HG02870 (cell line): ENCODE measurements around the gene ACTR8.
"Not testable (repeated sequence)": the region's sequence is repeated elsewhere in the genome, so short reads cannot be mapped to it uniquely, and the experiment has no call there.

ENCODE experiments used
- ATAC-seq: cut with Tn5 transposase; IDR thresholded peaks from one replicate; pipeline ENCODE4 v1.9.1; 2021; ENCODE audit warnings: mild to moderate bottlenecking, moderate library complexity; ENCODE audit not compliant: unreplicated experiment

The ACTR8 gene

DNA sequence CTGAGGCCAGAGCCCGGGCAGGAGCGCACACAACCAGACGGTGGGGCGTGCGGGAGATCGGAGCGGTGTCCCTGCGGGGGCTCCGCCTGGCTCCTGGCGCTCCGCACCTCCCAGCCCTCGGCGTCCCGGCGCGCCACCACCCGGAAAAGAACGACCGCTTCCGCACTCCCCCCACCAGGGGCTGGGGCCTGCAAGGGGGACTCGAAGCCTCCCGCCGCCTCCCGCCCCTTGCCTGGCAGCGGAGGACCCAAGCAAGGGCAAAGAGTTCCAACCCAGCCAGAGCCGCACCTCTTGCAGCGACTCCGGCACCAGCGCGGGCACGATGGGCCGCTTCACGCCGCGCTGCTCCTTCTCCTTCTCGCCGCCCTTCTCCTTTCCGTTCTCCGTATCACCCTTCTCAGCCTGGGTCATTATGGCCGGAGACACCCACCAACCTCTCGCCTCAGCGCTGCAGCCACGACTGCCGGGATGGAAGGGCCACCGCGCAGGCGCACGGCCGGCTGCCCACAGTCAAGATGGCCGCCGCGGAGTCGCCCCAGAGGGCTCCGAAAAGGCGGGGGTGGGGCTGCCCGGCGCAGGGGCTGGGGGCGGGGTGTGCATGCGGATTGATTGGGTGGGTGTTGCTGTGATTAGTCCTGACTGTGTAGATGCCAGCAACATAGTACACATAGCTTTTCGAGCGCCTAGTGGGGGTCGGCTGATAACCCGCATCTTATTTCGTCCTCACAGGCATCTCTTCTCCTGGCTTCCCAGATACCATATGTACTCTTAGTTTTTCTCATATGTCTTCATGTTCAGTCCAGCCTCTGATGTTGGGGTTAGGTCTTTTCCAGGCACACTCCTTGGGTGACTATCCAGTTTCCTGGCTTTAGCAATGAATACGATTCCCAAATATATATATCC, at the start of gene ACTR8:
Gene ACTR8, minus strand, starts transcription at position 462 of the 903 bp plus-strand sequence. Its CDS starts 51 bp downstream, at position 411.
- peak; percentile 72 for ATAC-seq

- ATAC-seq, result not testable (repeated sequence)
These were observed 45.4 kb upstream of the ACTR8 start for GRCh38 chr3:53927208-53927872.

DNA sequence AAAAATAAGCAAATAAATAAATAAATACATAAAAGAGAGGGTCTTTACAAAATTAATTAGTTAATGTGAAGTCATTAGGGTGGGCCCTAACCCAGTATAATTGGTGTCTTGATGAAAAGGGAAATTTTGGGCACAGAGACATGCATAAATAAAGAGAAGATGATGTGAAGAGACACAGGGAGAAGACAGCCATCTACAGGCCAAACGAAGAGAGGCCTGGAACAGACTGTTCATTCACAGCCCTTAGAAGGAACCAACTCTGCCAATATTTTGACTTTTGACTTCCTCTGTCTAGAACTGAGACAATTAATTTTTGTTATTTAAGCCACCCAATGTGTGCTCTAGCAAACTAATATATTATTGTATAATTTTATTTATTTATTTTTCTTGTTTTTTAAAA, 39.3 kb upstream of the ACTR8 start:
- no peak for ATAC-seq

GRCh38 chr3:53919741-53920140, 37.8 kb upstream of the ACTR8 start:
- ATAC-seq, result no peak

GRCh38 chr3:53913401-53913800, 31.4 kb upstream of the ACTR8 start:
- ATAC-seq, result no peak

- no peak for ATAC-seq
These were observed 20.8 kb upstream of the ACTR8 start for GRCh38 chr3:53902711-53903110.

- ATAC-seq, result no peak
These were observed 20.1 kb upstream of the ACTR8 start for GRCh38 chr3:53902067-53902466.

DNA sequence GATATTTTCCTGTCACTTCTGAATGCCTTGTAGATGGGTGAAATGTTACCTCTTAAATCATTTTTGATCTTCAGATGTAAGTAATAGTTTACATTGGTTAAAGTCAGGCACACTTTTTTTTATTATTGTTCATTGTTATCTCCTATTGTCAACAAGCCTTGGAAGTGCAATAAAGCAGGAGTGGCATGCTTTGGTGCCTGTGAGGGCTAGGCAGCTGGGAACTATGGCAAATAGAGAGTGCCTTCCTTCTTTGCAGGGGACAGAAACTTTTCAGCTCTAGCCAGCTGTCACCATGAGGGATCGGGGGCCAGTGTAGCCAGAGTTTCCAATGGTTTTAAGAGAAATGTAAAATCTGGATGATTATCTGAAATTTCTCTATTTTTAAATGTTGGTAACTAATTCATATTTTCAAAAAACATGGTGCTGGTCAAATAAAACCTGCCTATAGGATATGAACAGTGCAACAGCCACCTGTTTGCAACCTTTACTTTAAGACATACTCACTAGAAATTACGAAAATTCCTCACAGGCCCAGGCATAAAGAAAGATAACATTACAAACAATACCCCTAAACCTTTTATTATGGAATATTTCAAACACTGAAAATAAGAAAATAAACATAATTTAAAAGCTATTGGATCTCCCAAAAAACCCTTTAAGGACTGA, 18.8 kb upstream of the ACTR8 start:
- no peak for ATAC-seq

DNA sequence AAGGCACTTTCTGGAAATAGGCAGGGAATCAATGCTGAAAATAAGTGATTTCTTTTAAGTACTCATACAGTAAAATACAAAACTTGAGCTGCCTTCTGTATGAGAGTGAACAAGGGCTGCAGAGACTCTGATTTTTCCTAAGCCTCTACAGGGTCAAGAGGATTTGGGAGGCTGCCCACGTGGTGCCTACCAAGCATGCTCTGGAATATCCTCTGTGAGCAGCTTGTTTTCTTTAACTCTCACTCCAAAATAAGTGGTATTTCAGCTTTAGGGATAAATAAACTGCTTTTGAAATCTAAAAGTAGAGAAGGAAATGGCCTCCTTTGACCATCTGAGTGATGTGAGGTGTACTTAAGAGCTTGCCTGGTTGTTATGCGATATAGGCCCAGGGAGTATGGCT, 17.8 kb upstream of the ACTR8 start:
- ATAC-seq, result no peak

- ATAC-seq, result no peak
These were observed 10.3 kb upstream of the ACTR8 start for GRCh38 chr3:53892286-53892637.

DNA sequence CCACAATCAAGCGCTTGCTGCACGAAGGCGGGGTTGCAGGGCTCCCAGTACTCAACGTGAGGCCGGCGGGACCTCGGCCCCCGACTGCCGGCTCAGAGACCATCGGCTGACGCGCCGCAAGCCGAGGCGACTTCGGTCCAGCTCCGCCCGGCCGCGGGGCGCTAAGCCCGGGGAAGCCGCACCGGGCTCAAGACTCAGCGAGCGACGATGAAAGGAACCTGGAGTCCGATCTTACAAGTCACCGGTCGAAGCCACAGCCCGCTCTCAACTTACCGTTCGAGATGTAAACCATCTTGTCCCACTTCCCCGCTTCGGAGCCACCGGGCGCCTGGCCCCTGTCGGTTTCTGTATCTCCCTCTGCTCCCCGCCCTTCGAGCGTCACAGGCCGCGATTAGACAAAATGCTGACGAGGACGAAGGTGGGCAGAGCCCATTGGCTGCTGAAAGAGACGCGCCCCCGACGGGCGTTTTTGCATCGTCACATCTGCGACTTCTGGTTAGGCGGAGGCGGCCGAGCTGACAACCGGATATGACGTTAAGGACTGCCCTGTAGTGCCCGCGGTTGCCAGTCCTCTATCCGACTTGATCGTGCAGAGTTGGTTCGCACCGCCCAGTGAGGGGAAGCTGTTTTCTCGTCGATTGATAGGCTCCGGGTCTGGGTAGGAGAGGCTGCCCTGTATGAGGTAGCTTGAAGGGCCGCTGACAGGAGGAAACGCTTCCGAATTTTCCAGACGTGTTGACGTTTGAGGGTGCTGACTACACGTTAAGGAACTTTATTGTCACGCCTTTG, 9.7 kb upstream of the ACTR8 start, which contains the start of gene SELENOK:
Gene SELENOK, minus strand, starts transcription at position 363 of the 789 bp plus-strand sequence.
- ATAC-seq, result peak; percentile 94

GRCh38 chr3:53890726-53891475, 8.9 kb upstream of the ACTR8 start:
- no peak for ATAC-seq

GRCh38 chr3:53888232-53888631, 6.3 kb upstream of the ACTR8 start:
- ATAC-seq, result no peak

GRCh38 chr3:53887446-53887845, 5.5 kb upstream of the ACTR8 start:
- ATAC-seq, result no peak

DNA sequence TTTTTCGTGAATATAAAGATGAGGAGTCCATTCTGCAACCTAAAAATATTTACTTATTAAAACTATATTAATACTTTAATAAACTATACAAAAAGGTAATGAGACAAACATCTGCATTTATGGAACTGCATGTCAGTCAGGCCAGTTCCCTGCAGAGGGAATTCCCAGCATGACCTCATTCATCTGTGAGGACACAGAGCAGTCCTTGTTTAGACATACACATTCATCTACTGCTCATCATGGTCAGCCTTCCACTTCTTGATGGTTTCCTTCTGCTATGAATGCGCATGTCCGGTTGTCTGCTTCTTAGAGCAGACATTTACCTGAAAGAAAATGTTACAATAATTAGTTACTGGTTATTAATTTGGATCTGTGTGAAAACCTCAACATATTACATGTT, 3.3 kb upstream of the ACTR8 start:
- no peak for ATAC-seq

GRCh38 chr3:53884623-53885022, 2.7 kb upstream of the ACTR8 start:
- ATAC-seq, result no peak

DNA sequence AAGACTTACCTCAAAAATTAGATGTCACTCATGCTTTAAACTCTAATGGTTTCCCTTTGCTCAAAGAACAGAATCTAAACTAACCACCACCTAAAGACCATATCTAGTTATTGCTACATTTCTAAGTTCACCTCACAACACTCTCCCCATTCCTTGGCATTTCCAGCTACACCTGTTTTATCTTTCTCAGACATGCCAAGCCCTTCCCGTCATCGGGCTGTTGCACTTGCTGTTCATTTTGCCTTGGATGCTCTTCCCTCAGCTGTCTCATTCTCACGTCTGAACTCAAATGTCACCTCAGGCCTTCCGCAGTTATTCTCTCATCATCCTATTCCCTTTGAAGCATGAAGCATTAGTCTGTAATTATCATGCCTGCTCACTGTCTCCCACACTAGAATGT, 1.1 kb upstream of the ACTR8 start:
- ATAC-seq, result no peak

GRCh38 chr3:53880396-53881345, 1.3 kb downstream of the ACTR8 start:
- ATAC-seq, result no peak
